ENCODE data around the gene ATP8B3. TPM values are rescaled to one million over a fixed set of nuclear protein-coding genes. Genes with fewer than 3 reads are reported as not detected.

The ATP8B3 gene
- total RNA-seq, 1 donor from 2014 or later = 3.0 TPM

DNA sequence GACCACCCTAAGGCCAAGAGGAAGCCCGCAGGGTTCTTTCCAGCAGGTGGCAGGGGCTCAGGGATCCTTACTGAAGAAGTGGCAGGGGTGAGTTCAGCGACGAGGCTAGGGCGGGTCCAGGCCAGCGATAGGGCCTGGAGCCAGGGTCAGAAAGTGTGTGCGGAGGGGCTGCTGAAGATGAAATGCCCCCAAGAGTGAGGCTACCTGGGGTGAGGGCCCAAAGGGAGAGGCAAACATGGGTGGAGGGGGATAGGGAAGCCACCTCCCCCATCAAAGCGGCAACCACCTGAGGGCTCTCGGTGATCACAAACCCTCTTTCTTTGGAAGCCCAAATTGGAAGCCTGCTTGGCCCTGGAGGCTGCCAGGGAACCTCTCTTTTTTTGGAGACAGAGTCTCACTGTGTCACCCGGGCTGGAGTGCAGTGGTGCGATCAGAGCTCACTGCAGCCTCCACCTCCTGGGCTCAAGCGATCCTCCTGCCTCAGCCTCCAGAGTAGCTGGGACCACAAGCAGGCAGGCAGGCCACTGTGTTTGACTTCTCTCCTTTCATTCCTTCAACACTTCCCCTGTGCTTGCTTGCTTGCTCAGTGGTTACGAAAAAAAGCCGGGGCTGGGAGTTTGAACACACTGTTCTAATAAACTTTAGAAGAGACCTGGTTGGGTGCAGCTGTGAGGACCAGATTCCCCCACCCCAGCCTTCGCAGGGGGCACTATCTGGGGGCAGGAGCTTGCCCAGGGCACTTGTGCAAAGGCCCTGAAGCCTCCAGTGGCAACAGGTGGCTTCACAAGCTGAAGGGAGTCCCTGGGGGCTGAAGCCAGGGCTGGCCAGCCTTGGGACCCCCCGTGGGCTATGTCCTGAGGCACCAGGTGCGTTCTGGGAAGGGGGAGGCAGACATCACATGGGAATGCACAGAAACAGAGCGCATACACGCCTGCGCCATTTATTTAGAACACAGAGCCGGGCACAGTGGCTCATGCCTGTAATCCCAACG lies 1.4 kb upstream of the ATP8B3 start:
- peak overlapping the region; percentile 66 for H3K4me3 ChIP-seq (ENCODE audit: insufficient read depth, low read depth, low read length)
- FAIRE-seq = no peak
- peaks cover 2% of the 10 kb centered on the region for H3K9me3 Mint-ChIP-seq (ENCODE audit: unreplicated experiment)
- no peak overlapping the region for H3K27ac ChIP-seq (ENCODE audit: low read depth, low read length)
- H3K36me3 ChIP-seq (ENCODE audit: insufficient read depth, low read length) = no peaks in the 10 kb centered on the region
- H3K4me3 Mint-ChIP-seq (ENCODE audit: unreplicated experiment) = peak overlapping the region; percentile 93
- H3K27me3 Mint-ChIP-seq (ENCODE audit: low read depth, unreplicated experiment) = peaks cover 4% of the 10 kb centered on the region
- no peak overlapping the region for H2AFZ ChIP-seq (ENCODE audit: low read depth, low read length)
- no peaks in the 10 kb centered on the region for H3K27me3 ChIP-seq (ENCODE audit: insufficient read depth, low read length)
- peak overlapping the region; percentile 80 for H3K27ac Mint-ChIP-seq (ENCODE audit: unreplicated experiment)
- peak overlapping the region; percentile 90 for H3K4me2 ChIP-seq (ENCODE audit: low read length)
- no peaks in the 10 kb centered on the region for H4K20me1 ChIP-seq (ENCODE audit: insufficient read depth, low read length)
- TF ChIP-seq, protein P1, sequence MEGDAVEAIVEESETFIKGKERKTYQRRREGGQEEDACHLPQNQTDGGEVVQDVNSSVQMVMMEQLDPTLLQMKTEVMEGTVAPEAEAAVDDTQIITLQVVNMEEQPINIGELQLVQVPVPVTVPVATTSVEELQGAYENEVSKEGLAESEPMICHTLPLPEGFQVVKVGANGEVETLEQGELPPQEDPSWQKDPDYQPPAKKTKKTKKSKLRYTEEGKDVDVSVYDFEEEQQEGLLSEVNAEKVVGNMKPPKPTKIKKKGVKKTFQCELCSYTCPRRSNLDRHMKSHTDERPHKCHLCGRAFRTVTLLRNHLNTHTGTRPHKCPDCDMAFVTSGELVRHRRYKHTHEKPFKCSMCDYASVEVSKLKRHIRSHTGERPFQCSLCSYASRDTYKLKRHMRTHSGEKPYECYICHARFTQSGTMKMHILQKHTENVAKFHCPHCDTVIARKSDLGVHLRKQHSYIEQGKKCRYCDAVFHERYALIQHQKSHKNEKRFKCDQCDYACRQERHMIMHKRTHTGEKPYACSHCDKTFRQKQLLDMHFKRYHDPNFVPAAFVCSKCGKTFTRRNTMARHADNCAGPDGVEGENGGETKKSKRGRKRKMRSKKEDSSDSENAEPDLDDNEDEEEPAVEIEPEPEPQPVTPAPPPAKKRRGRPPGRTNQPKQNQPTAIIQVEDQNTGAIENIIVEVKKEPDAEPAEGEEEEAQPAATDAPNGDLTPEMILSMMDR (IDR thresholded peaks at IDR 0.05; ENCODE audit: insufficient read depth, low read depth, low read length) = no peak
- TF ChIP-seq EZH2 (IDR thresholded peaks at IDR 0.05; ENCODE audit: insufficient read depth, low read length) = no peak
- H3K79me2 ChIP-seq (ENCODE audit: insufficient read depth, low read length) = no peaks in the 10 kb centered on the region
- no peaks in the 10 kb centered on the region for H3K9me3 ChIP-seq (ENCODE audit: insufficient read depth, low read depth, low read length)
- peaks cover 1% of the 10 kb centered on the region for H3K36me3 Mint-ChIP-seq (ENCODE audit: low read depth, unreplicated experiment)
- H3K4me1 Mint-ChIP-seq (ENCODE audit: low read depth, unreplicated experiment) = no peaks in the 10 kb centered on the region
- no peak for DNase-seq (ENCODE audit: low read depth)
- peaks cover 14% of the 10 kb centered on the region for H3K4me1 ChIP-seq (ENCODE audit: insufficient read depth, low read length)
- peak overlapping the region; percentile 60 for H3K9ac ChIP-seq (ENCODE audit: low read length)

DNA sequence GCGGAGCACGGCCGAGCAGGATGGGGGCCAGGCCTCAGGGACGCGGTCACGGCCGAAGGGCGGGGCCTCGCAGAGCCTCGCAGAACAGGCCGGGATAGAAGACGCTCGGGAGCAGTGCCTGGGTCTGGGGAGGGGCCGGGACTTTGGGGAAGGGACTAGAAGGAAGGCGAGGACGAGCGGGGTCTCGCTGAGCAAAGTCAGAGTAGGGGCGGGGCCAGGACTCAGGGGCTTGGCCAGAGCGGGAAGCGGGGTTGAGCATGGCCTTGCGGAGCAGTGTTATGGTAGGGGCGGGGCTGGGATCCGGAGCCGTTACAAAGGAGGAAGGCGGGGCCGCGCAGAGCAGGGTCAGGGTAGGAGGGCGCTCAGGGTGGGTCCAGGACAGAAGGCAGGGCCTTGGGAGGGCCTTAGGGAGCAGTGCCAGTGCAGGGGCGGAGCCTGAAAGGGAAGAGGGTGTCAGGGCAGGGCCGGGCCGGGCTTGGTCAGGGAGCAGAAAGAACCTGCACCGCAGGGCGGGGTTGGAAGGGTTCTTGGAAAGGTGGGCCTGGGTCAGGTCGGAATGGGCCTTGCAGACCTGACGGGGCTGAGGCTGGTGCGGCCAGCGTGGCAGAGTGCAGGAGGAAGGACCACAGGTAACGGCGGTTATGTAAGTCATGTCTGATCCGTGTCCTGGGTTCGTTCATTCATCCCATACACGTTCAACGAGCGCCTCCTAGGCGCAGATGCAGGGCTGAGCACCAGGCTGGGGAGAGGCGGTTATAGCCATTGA lies 533 bp upstream of the ATP8B3 start:
- FAIRE-seq = no peak
- TF ChIP-seq, protein P1 (IDR thresholded peaks at IDR 0.05; ENCODE audit: insufficient read depth, low read depth, low read length) = peak; percentile 45
- no peak for TF ChIP-seq EZH2 (IDR thresholded peaks at IDR 0.05; ENCODE audit: insufficient read depth, low read length)
- H3K4me2 ChIP-seq (ENCODE audit: low read length) = peak overlapping the region; percentile 90
- H2AFZ ChIP-seq (ENCODE audit: low read depth, low read length) = peak overlapping the region; percentile 85
- no peaks in the 10 kb centered on the region for H3K36me3 ChIP-seq (ENCODE audit: insufficient read depth, low read length)
- H3K27me3 ChIP-seq (ENCODE audit: insufficient read depth, low read length) = no peaks in the 10 kb centered on the region
- H4K20me1 ChIP-seq (ENCODE audit: insufficient read depth, low read length) = no peaks in the 10 kb centered on the region
- peak overlapping the region; percentile 66 for H3K4me3 ChIP-seq (ENCODE audit: insufficient read depth, low read depth, low read length)
- Mint-ChIP-seq H3K27ac (ENCODE audit: unreplicated experiment) (peak overlapping the region; percentile 80), H3K9me3 (ENCODE audit: unreplicated experiment) (peaks cover 2% of the 10 kb centered on the region), H3K27me3 (ENCODE audit: low read depth, unreplicated experiment) (peaks cover 4% of the 10 kb centered on the region), H3K4me1 (ENCODE audit: low read depth, unreplicated experiment) (no peaks in the 10 kb centered on the region), H3K4me3 (ENCODE audit: unreplicated experiment) (peak overlapping the region; percentile 93), H3K36me3 (ENCODE audit: low read depth, unreplicated experiment) (peaks cover 1% of the 10 kb centered on the region)
- no peaks in the 10 kb centered on the region for H3K9me3 ChIP-seq (ENCODE audit: insufficient read depth, low read depth, low read length)
- H3K4me1 ChIP-seq (ENCODE audit: insufficient read depth, low read length) = peaks cover 14% of the 10 kb centered on the region
- no peaks in the 10 kb centered on the region for H3K79me2 ChIP-seq (ENCODE audit: insufficient read depth, low read length)
- H3K27ac ChIP-seq (ENCODE audit: low read depth, low read length) = peak overlapping the region; percentile 25
- peak overlapping the region; percentile 60 for H3K9ac ChIP-seq (ENCODE audit: low read length)
- peak; percentile 84 for DNase-seq (ENCODE audit: low read depth)
